T follicular helper cell (primary cell): ENCODE measurements around the gene GRM4.

Experiments used
- DNase-seq: peaks from one replicate; pipeline ENCODE4 v3.0.0-alpha.2; 2020; ENCODE audit warnings: low read depth

GRM4 gene

DNA sequence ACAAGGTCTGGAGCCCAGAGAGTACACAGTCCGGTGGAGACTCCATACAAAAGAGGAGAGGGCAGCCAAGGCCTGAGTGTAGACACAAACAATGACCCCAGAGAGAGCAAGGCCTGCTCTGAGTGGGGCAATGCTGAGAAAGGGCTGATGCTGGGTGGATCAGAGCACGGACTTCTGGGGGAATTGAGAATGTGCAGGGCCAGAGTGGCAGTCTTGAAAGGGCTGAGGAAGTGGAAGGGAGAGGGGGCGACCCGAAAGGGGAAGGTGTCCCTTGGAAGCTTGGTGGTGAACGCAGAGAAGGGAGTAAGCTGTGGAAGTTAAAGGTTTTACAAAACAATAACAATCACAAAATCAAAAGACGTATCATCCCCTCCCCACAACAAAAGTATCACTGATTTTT is 12.0 kb upstream of the GRM4 start:
- DNase-seq, result no peak

DNA sequence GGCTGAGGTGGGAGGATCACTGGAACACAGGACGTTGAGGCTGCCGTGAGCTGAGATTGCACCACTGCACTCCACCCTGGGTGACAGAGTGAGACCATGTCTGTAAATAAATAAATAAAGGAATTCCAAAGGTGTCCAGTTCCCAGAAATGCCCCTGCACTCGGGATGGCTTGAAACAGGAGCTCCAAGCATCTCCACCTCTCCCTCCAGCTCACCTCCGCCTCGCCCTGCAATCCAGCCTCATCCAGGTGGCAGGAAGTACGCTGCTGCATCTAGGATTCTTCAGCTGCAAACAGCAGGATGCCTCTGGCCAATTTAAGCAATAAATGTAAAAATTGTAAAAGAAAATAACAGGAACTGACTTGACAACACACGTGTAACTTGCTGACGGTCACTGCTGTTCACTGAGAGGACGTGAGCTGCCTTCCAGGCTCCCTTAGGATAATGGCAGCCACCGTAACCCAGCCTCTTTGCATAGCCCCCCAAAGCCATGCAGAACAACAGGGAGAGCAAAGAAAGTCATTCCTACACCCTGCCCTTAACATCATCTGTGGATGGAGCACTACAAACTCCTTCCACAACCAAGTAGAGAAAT is 11.4 kb upstream of the GRM4 start:
- no peak for DNase-seq

DNA sequence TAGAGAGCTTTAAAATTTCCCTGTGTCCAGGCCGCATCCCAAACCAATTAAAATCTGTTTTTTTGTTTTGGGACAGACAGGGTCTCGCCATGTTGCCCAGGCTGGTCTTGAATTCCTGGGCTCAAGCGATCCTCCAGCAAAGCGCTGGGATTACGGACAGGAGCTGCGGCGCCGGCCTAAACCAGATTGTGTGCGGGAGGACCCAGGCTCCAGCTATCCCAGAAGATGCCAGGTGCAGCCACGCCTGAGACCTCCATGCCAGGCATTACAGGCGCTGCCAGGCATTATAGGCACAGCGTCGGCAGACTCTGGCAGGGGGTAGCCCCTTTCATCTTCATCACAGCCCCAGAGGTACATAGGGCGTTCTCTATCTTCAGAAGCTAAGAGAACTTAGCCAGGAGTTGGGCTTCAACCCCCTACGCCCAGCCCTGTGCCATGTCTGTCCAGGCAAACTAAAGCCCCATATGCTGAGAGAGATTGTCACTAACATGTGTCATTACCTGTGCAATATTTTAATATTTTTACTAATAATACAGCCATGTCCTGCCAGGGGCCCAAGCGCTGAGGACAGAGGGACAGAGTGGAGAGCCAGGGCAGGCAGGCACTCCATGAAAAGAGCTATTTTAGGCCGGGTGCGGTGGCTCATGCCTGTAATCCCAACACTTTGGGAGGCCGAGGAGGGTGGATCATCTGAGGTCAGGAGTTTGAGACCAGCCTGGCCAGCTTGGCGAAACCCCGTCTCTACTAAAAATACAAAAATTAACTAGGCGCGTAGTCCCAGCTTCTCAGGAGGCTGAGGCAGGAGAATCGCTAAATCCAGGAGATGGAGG is 9.8 kb upstream of the GRM4 start:
- DNase-seq, result no peak

DNA sequence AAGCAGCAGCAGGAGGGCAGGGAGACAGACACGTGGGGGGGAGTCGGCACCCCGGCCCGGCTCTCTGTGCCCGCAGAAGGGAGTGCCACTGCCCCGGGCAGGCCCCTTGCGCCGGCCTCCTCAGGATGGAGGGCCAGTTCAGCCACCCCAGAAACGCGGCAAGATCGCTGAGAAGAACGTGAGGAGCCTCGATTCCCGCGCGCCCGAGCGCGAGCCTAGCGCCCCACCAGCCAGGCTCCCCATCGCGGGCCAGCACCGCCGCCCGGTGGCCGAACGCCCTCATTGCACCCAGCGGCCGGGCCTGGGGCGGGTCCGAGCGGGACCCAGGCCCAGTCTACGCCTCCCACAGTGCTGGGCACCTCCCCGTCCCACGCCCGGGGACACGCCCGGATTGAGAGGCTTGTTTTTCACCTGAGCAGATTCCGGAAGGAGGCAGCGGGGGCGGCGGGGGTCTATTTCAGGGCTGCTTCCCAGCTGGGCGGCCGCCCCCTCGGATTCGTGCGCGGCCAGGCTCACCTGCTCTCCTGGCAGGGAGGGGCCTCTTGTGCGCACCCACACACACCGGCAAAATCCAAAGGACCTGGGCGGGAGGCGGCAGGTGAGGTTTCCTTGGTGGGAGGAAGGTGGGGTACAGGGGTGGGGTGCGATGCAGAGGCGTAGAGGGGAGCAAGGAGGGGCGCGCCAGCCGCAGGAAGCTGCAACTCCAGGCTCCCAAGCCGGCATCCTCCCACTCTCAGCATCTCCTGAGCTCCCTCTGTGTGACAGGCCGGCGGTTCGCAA is 9.0 kb upstream of the GRM4 start:
- peak; percentile 48 for DNase-seq

DNA sequence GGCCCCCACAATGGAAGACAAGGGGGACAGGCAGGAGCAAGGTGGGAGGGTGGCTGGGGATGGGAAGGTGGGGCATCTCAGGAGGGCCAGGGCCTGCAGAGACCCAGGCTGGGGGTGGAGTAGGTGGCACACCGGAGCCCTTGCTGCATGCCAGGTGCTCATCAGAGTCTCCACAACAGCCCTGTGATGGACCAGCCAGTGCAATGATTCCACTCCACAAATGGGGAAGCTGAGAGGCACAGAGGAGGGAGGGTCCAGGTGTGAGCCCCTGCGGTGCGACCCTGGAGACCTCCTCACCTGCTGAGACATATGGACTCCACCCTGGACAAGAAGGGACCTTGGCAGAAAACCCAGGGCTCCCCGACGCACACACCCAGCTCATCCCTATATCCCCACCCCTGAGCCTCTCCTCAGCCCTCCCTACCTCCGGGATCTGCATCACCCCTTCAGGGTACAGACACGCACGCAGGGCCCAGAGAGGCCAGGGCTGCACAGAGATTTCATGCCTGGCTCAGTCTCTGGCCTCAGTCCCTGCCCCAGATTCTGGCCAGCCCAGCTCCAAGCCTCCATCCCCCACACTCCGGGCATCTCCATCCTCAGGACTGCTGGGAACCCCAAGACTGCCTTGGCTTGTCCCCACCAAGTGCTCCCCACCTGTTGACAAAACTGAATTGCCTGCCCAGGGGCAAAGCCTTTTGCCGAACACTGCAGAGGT is 7.1 kb upstream of the GRM4 start:
- no peak for DNase-seq

DNA sequence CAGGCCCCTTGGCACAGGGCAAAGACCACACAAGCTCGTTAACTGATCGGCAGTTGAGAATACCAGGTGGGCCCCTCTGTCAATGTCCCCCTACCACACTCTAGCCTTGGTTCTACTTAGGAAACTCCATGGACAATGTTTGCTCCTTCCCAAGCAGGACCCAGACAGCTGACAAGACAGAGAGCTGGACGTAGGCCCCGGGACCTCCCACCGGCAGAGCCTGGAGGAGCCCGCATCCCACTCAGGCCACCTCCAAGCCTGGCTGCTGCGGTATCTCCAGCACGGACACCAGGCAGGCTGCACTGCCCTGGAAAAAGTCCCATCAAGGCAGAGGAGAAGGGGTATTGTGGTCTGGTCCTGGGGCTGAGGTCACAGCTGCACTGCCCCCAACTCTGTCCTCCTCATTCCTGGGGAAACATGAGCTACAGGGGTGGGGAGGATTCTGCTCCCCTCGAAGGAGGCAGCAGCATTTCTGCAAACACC is 6.2 kb upstream of the GRM4 start:
- DNase-seq, result no peak

DNA sequence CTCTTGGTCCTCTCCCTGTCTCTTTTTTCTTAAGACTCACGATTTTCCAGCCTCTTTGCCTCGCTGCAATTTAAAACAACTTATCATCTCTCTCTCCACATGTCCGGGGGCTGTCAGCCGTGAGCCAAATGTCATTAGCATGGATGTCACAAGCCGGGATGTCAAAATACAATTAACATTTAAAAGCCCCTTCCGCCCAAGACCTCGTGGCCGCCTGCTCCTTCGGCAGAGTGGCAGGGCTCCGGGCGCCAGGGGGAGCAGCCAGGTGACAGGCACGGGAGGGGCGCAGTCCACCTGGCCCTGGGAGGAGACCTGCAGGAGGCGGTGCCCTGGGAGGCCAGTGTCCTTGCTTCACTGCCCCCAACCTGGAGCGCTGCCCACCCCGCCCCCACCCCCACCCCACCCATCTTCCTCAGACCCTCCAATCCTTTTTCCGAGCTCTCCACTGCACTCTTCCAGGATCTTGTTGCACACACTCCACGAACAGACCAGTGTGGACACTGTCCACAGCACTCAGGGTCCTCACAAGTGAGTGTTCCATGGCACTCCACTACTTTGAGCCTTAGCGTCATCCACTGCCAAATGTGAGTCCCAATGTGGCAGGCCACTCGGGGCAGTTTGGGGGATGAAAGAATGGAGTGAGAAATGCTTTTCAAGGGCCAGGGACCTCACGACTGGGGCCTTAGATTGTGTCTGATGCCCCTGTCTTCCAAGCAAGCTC is 5.6 kb upstream of the GRM4 start:
- DNase-seq, result no peak

DNA sequence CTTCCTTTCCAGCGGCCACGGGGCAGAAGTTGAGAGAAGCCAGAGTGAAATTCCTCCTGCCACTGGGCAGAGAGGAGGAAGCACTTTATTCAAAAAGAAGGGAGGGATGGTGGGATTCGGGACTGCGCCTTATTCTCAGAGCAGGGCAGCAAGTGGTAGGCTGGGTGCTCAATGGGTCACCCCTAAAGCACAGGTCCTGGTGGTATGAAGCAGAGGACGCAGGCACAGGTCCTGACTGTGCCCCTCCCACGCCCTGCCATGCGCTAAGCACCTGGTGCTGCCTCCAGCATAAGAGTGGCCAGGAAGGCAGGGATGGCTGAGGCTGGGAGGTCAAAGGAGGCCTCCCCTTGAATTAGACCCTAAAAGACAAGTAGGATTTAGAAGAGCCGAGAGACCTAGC is 4.9 kb upstream of the GRM4 start:
- DNase-seq, result no peak

DNA sequence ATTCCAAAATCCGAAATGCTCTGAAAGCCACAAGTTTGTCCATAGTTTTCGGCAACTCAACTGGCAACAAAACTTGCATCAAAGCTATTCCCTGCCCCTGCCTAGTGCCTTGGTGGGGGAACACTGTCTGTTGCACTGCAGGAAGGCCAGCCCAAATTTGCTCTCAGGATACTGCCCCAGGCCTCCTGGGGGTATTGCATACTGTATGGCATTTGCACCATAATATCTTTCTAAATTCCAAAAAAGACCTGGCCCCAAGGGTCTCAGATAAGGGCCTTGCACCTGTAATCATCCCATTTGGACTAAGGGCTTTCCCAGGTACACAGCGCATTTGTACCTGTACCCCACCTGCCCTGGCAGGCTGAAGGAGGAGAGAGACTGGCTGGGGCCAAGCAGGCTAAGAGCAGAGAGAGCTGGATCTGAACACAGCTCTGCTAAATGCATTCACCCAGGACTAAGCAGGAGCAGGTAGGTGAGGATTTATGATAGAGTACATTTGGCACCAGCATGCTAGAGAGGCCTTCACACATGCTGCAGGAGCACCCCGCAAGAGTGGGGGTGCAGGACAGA is 4.0 kb upstream of the GRM4 start:
- no peak for DNase-seq

DNA sequence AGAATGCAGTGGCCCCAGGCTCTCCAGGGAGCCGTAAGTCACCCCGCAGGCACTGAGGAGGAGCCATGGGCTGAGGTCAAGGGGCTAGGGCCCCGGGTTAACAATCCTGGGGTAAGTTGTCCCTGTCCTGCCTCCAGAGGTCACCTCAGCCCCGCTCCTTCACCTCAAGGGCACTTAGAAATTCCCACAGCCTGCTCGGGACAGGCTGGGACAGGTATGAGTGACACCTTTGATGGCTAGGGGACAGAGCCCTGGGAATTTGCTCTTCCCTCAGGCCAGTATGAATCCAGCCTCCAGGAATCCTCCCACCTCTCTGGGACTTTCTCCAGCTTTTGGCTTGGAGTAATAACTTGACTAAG is 3.5 kb upstream of the GRM4 start:
- DNase-seq, result no peak

DNA sequence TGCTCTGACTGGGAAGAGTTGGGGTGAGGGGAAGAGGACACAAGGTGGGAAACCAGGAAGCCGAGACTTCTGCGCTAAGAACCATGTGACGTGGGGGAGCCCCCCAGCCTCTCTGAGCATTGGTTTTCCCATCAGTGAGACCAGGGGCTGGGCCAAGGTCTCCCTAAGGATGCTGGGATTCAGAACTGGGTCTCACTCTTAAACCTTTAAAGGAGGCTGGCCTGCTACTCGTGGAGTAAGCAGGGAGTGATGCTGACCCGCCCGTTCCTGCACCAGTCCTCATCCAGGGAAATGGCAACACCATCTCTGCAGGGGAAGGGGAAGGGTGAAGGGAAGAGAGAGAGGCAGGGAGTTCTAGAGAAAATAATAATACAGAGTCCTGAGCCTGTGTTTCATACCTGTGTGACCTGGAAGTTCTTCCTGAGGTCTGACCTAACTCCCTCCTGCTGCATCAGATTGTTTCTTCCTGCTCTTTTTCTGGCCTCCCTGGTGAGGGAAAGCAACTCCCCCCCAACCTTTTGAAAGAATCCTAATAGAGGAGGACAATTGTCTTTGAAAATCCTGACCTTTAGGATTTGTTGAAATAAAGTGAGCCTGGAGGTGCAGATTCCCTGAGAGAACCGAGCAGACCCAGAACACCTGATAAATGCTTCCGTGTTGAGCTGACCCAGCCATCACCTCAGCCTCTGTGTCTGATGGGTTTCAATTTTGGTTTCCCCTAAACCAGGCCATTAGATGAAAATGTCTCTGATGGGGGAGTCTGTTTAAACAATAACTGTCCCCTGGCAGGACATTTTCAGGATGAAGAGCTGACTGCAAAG is 3.0 kb upstream of the GRM4 start:
- DNase-seq, result no peak

DNA sequence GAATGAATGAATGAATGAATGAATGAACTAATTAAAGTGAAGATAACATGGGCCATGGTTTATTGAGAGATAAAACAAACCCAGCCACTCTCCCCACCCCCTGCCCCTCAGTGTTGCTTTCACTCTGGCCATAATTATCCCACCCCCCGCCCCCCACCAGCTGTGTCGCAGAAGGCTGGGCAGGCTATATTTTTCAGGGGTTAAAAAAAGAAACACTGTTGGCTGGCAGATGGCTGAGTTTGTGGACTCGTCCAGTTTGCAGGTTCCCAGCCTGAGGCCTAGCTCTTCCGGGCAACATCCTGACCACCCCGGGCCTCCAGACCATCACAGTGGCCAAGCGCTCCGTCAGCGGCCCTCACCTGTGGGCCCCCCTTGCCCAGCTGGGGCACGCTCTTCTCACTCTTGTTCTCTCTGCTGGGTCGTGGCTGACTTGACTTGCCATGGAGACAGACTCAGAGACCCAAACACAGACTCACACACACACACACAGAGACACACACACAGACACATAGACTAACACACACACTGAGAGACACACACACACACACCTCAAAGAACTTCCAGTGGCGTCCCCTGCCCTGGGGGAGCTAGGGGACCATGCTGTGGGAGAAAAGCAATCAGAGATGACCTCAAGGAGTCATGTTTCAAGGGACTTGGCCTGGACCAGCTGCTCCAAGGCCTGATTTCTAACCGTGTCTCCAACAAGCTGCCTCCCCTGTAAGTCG is 2.2 kb upstream of the GRM4 start:
- DNase-seq, result no peak

DNA sequence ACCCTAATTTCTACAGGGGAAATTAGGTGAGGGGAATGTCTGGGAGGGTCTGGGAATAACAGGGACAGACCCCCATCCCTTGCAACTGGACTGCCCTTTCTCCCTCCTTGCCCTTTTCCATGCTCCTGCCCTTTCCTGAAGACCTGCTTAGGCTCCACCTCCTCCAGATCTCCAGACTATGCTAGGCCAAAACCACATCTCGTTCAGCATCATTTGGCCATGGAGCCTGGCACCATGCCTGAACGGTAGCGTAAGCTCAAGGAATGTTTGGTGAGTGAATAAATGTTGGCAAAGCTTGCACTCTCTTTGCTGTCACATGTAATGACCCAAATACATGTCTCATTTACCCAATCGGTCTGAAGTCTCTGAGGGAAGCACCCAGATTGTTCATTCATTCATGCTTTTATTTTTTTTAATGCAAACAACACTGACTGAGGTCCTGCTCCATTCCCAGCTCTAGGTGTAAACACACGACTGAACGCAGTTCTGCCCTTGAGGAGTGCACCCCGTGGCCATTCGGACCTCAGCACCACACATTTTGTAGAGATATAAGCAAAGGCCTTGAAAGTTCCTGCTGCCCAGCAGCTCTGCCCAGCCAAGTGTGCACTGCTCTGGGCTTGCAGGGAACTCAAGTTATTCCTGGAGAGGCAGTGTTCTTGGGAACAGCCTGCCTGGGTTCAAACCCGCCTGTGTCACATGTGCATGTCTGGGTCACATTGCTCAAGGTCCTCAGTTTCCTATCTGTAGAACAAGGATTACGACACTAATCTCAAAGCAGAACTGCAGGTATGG is 1.1 kb upstream of the GRM4 start:
- no peak for DNase-seq

DNA sequence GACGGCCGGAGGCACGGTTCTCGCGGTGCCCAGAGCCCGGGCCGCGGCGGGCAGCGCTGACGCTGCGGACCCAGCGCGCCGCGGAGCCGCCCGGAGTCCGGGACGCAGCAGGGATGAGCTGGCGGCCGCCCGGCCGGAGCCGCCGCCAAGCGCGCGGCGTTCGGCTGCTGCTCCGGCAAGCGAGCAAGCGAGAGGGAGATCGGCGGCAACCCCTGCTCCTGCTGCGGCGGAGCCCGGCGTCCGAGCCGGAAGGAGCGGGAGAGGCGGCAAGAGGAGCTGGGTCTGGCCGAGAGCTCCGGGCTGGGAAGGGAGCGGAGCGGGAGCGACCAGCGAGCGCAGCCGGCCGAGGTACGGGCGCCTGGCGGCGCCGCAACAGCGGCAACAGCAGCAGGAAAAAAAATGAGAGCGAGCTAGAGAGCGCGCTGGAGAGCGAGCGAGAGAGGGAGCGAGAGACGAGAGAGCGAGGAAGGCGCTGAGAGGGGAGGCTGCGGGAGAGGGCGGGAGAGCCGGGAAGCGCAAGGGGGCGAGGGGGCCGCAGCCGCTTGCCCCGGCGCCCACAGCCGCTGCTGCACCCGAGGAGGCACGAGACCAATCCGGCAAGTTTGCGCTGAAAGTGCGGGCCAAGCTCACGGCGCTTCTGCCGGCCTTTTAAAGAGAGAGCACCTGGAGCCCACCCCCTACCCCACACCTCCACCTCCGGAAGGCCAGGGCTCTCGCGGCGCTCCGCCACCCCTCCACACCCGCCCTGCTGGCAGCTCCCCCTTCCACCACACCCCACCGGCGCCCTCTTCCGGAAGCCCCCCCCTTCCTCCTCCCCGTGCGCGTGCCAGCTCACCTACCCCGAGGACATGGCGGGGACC is 496 bp downstream of the GRM4 start:
- DNase-seq, result no peak

DNA sequence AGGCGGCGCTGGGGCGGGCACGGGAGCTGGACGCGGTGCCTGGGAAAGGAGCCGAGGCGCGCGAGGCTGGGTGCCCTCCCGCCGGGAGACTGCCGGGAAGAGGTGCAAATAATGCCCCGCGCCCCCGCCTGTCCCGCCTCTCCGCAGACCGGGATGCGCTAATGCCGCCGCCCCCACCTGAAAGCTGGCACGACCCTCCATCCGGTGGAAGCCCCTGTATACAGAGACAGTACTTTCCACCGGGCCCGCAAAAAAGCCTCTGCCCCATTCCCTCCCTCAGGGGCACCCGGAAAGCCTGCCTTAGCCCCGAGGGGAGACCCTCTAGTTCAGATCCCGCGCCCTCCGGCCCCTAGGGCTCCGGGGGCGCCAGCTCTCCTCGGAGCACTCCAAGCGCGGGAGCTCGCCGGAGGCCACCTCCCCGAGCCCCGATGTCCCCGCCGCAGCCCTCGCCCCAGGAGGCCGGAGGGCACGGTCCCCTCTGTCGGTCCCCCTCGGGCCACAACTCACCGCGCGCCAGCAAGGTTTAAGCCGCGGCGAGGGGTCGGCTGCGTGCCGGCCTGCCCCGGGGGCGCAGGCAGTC is 1.2 kb downstream of the GRM4 start:
- DNase-seq, result no peak

DNA sequence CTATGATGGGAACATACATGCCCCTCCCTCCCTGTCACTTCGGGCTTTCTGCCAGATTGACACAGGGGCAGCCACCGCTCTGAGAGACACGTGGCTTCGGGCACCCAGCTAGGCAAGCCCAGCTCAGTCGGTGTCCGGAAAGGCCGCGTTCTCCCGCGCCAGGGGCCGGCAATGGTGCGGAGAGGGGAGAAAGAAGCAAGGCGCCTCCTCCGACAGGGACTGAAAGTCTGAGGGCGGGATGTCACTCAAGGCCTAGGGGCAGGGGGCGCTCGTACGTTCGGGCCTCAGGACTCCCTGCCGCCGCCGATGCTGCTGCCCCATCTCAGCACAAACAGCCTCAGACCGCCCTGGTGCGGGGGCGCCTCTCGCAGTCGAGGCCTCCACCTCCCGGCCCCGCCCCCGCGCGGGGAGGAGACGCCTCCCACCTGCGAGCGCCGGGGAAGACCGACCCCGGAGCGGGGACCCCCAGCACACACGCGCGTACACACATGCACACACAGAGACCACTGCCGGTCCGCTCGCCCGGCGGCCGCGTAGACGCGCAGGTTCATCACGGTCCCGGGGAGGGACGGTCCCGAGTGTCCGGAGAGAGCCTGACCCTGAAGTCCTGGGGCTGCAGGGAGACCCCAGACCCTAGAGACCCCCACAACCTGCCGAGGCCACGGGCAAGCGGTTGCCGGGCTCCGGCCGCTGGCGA is 1.9 kb downstream of the GRM4 start:
- DNase-seq, result peak; percentile 32
